Ovary (tissue), 3 donors: ENCODE measurements around the gene KAT2B.

Experiments
- CTCF ChIP-seq, 3 donors: fragments of 450-650 bp in 2 of 3; fragments of 200-600 bp in 1 of 3; IDR thresholded peaks; one replicate each; pipeline versions ENCODE4 v1.5.1 to v1.8.0; 2016 to 2022; ENCODE audit warnings: antibody characterized with exemption in 3 of 3, mild to moderate bottlenecking in 1 of 3
- POLR2A ChIP-seq: fragments of 450-650 bp; IDR thresholded peaks from one replicate; pipeline ENCODE4 v1.6.1; 2017; ENCODE audit warnings: antibody characterized with exemption, mild to moderate bottlenecking, moderate library complexity
- donor health status: DM: no; HTN: no; CAD: no.

GRCh38 chr3:20143519-20143918 lies 103.3 kb downstream of the KAT2B start:
- no peak for TF ChIP-seq CTCF (IDR thresholded peaks at IDR 0.05)
- TF ChIP-seq POLR2A, result no peak
